GM18867 (cell line): ENCODE measurements around the gene SQSTM1.
"Not testable (repeated sequence)": the region's sequence is repeated elsewhere in the genome, so short reads cannot be mapped to it uniquely, and the experiment has no call there.

Experiments used
- ATAC-seq: cut with Tn5 transposase; IDR thresholded peaks from one replicate; pipeline ENCODE4 v1.9.1; 2021; ENCODE audit warnings: mild to moderate bottlenecking, moderate library complexity; ENCODE audit not compliant: unreplicated experiment

The SQSTM1 gene

DNA sequence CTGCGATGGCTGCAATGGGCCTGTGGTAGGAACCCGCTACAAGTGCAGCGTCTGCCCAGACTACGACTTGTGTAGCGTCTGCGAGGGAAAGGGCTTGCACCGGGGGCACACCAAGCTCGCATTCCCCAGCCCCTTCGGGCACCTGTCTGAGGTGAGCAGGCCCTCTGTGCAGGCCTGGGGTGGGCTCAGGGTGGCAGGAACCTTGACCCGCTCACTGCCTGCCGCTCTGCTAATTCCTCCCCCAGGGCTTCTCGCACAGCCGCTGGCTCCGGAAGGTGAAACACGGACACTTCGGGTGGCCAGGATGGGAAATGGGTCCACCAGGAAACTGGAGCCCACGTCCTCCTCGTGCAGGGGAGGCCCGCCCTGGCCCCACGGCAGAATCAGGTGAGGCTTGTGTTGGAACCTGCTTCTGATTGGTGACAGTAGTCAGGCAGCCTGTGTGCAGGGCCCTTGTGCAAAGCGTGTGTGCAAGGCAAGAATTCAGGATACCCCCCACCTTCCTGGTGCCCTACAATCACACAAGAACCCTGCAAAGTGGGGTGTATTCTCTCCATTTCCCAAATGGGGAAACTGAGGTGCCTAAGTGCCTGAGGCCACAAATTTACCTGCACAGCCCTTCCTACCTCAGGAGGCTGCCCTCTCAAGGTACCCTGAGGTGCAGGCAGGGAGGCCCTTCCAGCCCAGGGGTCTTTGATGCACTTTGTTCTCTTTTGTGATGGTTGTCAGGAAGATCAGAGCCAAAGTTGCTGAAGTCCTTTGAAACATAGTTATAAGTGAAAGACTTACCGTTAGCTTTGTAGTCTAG lies 3.4 kb downstream of the SQSTM1 start:
- ATAC-seq: no peak

DNA sequence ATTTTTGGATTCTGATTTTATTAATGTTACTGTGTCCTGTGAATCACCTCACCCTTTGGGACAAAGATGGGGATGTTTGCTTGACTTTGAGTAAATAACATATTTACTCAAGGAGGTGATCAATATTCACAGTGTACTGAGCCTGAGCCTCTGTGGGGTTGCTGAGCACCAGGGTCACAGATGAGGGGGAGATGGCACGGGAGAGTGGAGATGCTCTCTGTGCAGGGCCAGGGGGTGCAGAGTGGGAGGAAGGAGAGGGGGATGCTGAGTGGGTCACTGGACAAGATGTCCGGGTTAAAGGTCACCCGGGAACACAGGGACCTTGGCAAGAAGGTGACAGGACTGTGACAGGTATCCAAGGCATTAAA lies 4.0 kb downstream of the SQSTM1 start:
- no peak for ATAC-seq

GRCh38 chr5:179825655-179826182 lies 5.0 kb downstream of the SQSTM1 start:
- no peak for ATAC-seq

GRCh38 chr5:179827680-179828079 lies 7.0 kb downstream of the SQSTM1 start:
- ATAC-seq: no peak

DNA sequence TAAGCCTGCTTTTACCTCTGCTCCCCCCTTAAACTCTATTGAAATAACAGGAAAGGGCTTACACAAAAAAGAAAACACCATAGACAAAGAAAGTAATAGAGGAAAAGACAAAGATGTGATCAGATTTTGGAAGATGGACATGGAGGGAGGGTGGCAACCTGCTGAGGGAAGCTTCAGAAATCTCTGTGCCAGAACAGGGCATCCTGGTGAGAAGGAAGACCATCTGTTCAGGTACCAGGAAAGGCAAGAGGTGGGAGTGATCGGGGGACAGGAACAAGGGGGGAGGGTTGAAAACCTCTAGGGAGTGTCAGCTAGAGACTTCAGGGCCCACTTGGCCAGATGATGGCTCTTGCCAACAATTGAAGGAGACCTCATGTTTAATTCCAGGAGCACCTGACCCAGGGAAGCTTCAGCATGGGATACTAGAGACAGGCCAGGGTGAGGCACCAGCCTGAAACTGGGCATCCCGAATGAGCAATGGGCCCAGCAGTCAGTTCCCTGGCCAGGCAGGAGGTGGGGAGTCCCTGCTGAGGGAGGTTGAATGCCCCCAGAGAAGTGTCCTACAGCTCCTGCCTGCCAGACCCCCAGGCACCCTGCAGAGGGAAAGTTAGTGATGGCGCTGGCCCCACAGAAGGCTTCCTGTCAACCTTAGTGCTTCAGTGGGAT lies 8.2 kb downstream of the SQSTM1 start:
- no peak for ATAC-seq

DNA sequence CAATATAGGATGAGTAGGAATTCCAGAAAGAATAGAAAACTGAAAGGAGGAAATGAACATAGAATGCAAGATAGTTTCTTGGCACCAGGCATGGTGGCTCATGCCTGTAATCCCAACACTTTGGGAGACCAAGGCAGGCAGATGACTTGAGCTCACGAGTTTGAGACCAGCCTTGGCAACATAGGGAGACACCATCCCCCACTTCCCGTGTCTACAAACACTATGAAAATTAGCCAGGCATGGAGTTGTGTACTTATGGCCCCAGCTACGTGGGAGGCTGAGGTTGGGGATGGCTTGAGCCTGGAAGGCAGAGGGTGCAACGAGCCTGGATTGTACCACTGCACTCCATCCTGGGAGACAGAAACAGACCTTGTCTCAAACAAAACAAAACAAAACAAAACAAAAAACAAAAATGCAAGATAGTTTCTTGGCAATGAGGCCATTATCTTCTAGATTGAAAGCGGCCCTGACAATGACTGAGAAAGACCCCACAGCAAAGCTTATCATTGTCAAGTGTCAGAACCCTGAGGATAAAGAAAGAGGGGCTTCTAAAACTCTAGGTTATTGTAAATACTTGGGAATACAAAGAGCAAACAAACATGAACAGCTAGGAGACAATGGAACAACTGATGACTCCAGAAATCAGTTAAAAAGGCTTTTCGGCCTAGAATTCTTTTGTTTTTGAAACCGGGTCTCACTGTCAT lies 9.2 kb downstream of the SQSTM1 start:
- ATAC-seq: no peak

- no peak for ATAC-seq
These were observed 10.2 kb downstream of the SQSTM1 start for GRCh38 chr5:179830818-179831468.

DNA sequence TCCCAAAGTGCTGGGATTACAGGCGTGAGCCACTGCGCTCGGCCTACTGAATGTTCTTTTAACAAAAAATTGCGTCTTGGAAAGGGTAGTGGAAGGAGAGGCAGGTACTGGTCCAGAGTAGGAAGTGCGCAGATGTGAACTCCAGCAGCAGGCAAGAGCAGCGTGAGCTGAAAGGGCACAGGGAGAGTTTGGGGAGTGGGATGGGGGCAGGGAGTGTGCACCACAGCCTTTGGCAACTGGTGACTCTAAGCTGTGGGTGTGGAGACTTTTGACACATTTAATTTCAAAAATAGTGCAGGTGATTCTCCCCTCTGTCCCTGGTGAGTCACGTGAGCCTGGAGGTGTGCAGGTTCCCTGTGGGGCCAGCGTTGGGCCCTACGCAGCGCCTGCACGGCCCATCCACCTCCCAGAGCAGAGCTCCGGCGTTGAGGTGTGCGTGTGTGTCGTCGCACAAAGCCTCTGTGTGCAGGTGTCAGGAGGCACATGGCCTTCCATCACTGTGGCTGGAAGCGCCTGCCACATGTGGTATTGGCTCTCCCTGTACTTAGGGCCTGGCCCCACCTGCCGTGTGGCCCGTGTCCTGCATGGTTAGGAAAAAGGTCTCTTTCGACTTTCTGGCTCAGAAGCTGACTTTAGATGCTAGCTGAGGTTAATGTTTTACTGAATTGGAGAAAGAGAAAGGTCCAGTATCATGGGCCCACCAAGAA lies 11.5 kb downstream of the SQSTM1 start:
- no peak for ATAC-seq

GRCh38 chr5:179833056-179833708 lies 12.5 kb downstream of the SQSTM1 start:
- ATAC-seq: no peak

GRCh38 chr5:179833709-179834070 lies 13.0 kb downstream of the SQSTM1 start:
- ATAC-seq: no peak

DNA sequence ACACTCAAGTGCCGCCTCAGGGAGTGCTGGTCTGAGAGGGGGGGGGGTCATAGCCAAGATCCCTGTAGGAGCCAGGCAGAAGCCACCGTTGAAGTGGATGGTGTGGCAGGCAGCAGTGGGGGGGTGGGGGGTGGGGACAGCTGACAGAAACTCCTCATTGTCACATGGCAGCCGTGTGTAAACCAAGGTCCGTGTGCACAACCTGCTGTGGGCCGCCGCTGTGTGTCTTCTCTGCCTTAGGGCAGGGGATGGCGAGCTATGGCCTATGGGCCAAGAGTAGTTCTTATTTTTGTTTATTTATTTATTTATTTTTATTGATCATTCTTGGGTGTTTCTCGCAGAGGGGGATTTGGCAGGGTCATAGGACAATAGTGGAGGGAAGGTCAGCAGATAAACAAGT lies 13.4 kb downstream of the SQSTM1 start:
- no peak for ATAC-seq

DNA sequence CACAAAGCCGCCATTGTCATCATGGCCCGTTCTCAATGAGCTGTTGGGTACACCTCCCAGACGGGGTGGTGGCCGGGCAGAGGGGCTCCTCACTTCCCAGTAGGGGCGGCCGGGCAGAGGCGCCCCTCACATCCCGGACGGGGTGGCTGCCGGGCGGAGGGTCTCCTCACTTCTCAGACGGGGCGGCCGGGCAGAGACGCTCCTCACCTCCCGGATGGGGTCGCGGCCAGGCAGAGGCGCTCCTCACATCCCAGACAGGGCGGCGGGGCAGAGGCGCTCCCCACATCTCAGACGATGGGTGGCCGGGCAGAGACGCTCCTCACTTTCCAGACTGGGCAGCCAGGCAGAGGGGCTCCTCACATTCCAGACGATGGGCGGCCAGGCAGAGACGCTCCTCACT lies 14.2 kb downstream of the SQSTM1 start:
- not testable (repeated sequence) for ATAC-seq

DNA sequence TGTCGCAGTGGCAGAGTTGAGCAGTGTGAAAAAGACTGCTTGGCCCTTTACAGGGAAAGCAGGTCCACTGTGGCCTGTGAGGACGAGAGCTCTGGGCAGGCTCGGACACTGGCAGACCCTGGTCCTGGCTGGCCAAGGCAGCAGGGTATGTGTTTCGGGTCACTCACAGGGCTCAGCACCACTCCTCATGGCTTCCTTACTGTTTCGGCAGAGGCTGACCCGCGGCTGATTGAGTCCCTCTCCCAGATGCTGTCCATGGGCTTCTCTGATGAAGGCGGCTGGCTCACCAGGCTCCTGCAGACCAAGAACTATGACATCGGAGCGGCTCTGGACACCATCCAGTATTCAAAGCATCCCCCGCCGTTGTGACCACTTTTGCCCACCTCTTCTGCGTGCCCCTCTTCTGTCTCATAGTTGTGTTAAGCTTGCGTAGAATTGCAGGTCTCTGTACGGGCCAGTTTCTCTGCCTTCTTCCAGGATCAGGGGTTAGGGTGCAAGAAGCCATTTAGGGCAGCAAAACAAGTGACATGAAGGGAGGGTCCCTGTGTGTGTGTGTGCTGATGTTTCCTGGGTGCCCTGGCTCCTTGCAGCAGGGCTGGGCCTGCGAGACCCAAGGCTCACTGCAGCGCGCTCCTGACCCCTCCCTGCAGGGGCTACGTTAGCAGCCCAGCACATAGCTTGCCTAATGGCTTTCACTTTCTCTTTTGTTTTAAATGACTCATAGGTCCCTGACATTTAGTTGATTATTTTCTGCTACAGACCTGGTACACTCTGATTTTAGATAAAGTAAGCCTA lies 15.7 kb downstream of the SQSTM1 start:
- peak; percentile 73 for ATAC-seq

- no peak for ATAC-seq
These were observed 16.6 kb downstream of the SQSTM1 start for GRCh38 chr5:179837076-179838011.

DNA sequence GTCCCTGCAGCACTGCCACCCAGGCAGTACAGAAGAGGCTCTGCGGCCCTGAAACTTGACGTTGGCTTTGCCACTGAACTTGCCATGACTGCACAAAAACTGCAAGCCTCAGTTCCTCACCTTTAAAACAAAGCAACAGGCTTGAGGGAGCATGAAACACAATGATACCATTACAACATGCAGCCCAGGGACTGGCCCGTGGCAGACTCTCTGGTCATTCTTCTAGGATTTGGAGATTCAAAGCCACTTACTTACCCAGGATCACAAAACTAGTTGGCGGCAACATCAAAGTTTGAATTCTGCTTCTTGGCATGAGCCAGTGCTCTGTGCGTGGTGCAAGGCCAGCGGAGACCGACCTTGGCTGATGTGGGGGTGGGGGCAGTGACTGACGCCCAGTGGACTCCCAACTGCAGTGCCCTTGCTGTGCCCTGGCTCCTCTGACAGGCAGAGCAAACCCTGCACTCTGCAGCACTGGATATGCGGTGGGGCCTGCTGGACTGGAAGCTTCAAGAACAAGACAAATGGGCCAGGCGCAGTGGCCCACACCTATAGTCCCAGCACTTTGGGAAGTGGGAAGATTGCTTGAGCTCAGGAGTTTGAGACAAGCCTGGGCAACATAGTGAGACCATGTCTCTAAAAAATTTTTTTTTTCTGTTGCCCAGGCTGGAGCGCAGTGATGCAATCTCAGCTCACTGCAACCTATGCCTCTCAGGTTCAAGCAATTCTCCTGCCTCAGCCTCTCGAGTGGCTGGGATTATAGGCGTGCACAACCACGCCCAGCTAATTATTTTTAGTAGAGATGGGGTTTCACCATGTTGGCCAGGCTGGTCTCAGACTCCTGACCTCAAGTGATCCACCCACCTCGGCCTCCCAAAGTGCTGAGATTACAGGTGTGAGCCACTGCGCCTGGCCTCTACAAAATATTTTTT lies 18.9 kb downstream of the SQSTM1 start:
- no peak for ATAC-seq

- no peak for ATAC-seq
These were observed 19.6 kb downstream of the SQSTM1 start for GRCh38 chr5:179840321-179840720.

DNA sequence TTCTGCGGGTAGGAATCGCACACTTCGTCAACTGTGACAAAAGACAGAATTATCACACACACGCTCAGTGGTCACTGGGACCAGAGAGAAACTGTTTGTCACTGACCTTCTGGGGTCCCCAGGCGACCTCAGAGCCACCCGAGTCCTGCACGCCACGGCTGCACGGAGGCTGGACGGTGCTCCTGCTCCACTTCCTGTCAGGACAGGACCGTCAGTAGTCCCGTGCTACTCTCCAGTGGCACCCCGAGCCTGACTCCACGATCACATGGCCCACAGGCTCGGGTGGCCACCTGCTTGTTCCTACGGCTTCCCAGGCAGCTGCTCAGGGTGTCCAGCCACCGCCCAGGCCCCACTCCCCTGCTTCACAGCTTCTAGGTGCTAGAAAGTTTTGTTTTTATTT lies 20.1 kb downstream of the SQSTM1 start:
- ATAC-seq: no peak
